Heart left ventricle (tissue), 16 donors: Measurements from ENCODE around the gene ELP1. TPM values are rescaled to one million over a fixed set of nuclear protein-coding genes. Genes with fewer than 3 reads are reported as not detected.

Experiments
- ATAC-seq, 4 donors: fragments of 200-7000 bp; cut with Tn5 transposase; one replicate each; pipeline ENCODE4 v1.9.1; 2020 to 2022; ENCODE audit warnings: moderate library complexity in 4 of 4, mild to moderate bottlenecking in 3 of 4, moderate number of reproducible peaks in 1 of 4
- DNase-seq, 5 donors: peaks; one replicate each; pipeline ENCODE4 v3.0.0-alpha.2; 2020
- H3K27ac ChIP-seq, 12 donors: fragments of 200-600 bp; sonication (generic) in 4 of 12; one replicate each; pipeline versions ENCODE4 v1.5.0 to v1.8.0; 2016 to 2022; ENCODE audit warnings: mild to moderate bottlenecking in 2 of 12
- H3K27me3 ChIP-seq, 9 donors: fragments of 200-600 bp; sonication (generic) in 2 of 9; one replicate each; pipeline versions ENCODE4 v1.5.1 to v1.8.0; 2016 to 2022; ENCODE audit warnings: mild to moderate bottlenecking in 3 of 9
- H3K36me3 ChIP-seq, 9 donors: fragments of 200-600 bp; sonication (generic) in 2 of 9; one replicate each; pipeline versions ENCODE4 v1.5.0 to v1.8.0; 2018 to 2022; ENCODE audit warnings: mild to moderate bottlenecking in 2 of 9
- H3K4me1 ChIP-seq, 12 donors: fragments of 200-600 bp; sonication (generic) in 4 of 12; one replicate each; pipeline versions ENCODE4 v1.5.0 to v1.8.0; 2016 to 2022; ENCODE audit warnings: mild to moderate bottlenecking in 3 of 12
- H3K4me3 ChIP-seq, 12 donors: fragments of 200-600 bp; sonication (generic) in 4 of 12; one replicate each; pipeline versions ENCODE4 v1.5.0 to v1.8.0; 2017 to 2022; ENCODE audit warnings: mild to moderate bottlenecking in 9 of 12, moderate library complexity in 4 of 12
- H3K9me3 ChIP-seq, 12 donors: fragments of 200-600 bp; sonication (generic) in 4 of 12; one replicate each; pipeline versions ENCODE4 v1.5.0 to v1.8.0; 2016 to 2022; ENCODE audit warnings: mild to moderate bottlenecking in 1 of 12
- CTCF ChIP-seq, 12 donors: fragments of 200-600 bp; sonication (generic) in 4 of 12; IDR thresholded peaks; one replicate each; pipeline versions ENCODE4 v1.5.0 to v1.8.0; 2018 to 2022; ENCODE audit warnings: antibody characterized with exemption in 12 of 12, mild to moderate bottlenecking in 5 of 12
- POLR2A ChIP-seq, 2 donors: fragments of 450-650 bp; IDR thresholded peaks; one replicate each; pipeline ENCODE4 v1.6.1; 2017; ENCODE audit warnings: antibody characterized with exemption in 2 of 2, mild to moderate bottlenecking in 2 of 2, moderate library complexity in 2 of 2
- WGBS, 4 donors: extraction: QIAGEN DNeasy Blood & Tissue Kit in 2 of 4; methylation state at CpG; one replicate each; pipeline versions ENCODE4 v1.1.5 to v1.1.7; 2013 to 2018; 5-methylcytosine and 5-hydroxymethylcytosine counted together
- intact Hi-C, 10 donors: fragments of 100-400 bp; cut with DNase I; formaldehyde crosslinking; loops; one replicate each; pipeline versions ENCODE4 v1.11.1 to v1.14.2; 2022
- polyA plus RNA-seq, 2 donors: library from polyadenylated mRNA; stranded (reverse); fragments of 200-250 nt; gene quantifications; one replicate each; pipeline ENCODE4 v1.2.3, GENCODE V29; 2013
- total RNA-seq, 9 donors: library from RNA; depleted of rRNA in 2 of 9; stranded (reverse); fragments of >200 nt in 2 of 9; fragmentation: NEBNext Ultra II Directional in 3 of 9; extraction: Animal tissue kit (Norgen Biotek cat#: 25700) in 3 of 9; gene quantifications; one replicate each; pipeline versions ENCODE4 v1.1.0 to v1.2.4, GENCODE V29; 2016 to 2023
- donor health status: ischemic (EF 13 %, LVEDD 7.1; RV severe dilation, severe dysfunction).
- donor health status: healthy with polysubstance abuse.
- donor health status: DM: no; HTN: yes; CAD: no.
- donor health status: DM: no; HTN: no; CAD: no.
- donor health status: ischemic (EF 25% LVEDD 6.9; RV normal size, moderate dysfunction).
- donor health status: ischemic (EF 25% LVEDD 5.7; RV mildly dilated, moderate dysfunction).
- donor health status: healthy.
- donor health status: DM: yes; HTN: yes; CAD: no.
- donor health status: ischemic (EF 35%, LVEDD 5.7; RV mildly dilated, moderate dysfunction).
- donor health status: nonischemic (EF 11% LVEDD 7.7; RV severe dilation, severe dysfunction).
- donor health status: DM: yes; HTN: yes; CAD: no.
- donor health status: PGD.
- donor health status: ischemic (EF 29% LVEDD 5.4; RV normal size, mild dysfunction).
- donor health status: nonischemic (EF 23%, LVEDD 6.1; RV moderate dilation, normal function).

ELP1 gene
- total and polyA plus RNA-seq, 11 donors = 7.8 to 32.0 (median 20.5) TPM

GRCh38 chr9:108835831-108836230, 98.1 kb downstream of the ELP1 start:
- no peak for ATAC-seq
- no peaks in the 10 kb centered on the region for H3K36me3 ChIP-seq
- H3K4me1 ChIP-seq = peaks cover 0 to 14% (median 4%) of the 10 kb centered on the region in 12 donors
- TF ChIP-seq CTCF (IDR thresholded peaks at IDR 0.05) = no peak
- TF ChIP-seq POLR2A (IDR thresholded peaks at IDR 0.05) = no peak
- H3K4me3 ChIP-seq = no peak overlapping the region
- WGBS, 4 donors = 84 to 94% (median 87%) methylated on average over 7 of the region's 7 CpGs
- no peak overlapping the region for H3K27ac ChIP-seq
- no peak for DNase-seq
- H3K27me3 ChIP-seq = no peaks in the 10 kb centered on the region
- intact Hi-C loops = no loop called here
- H3K9me3 ChIP-seq = peaks cover 0 to 3% (median 0%) of the 10 kb centered on the region in 12 donors

GRCh38 chr9:108834959-108835665, 98.8 kb downstream of the ELP1 start:
- H3K27me3 ChIP-seq = no peaks in the 10 kb centered on the region
- intact Hi-C loops = no loop called here
- no peaks in the 10 kb centered on the region for H3K36me3 ChIP-seq
- 48 to 82% (median 76%) methylated on average over 4 of the region's 4 CpGs for WGBS, 4 donors
- H3K4me1 ChIP-seq = peaks cover 0 to 14% (median 4%) of the 10 kb centered on the region in 12 donors
- H3K27ac ChIP-seq = no peak overlapping the region
- ATAC-seq (no peak), DNase-seq (no peak)
- H3K9me3 ChIP-seq = peaks cover 0 to 3% (median 0%) of the 10 kb centered on the region in 12 donors
- TF ChIP-seq CTCF (IDR thresholded peaks at IDR 0.05) = no peak
- no peak for TF ChIP-seq POLR2A (IDR thresholded peaks at IDR 0.05)
- no peak overlapping the region for H3K4me3 ChIP-seq

GRCh38 chr9:108832179-108832500, 101.8 kb downstream of the ELP1 start:
- Histone ChIP-seq H3K4me3 (no peak overlapping the region), H3K4me1 (peaks cover 0 to 14% (median 4%) of the 10 kb centered on the region in 12 donors), H3K9me3 (no peaks in the 10 kb centered on the region), H3K27me3 (no peaks in the 10 kb centered on the region), H3K36me3 (no peaks in the 10 kb centered on the region), H3K27ac (no peak overlapping the region)
- intact Hi-C loops = no loop called here
- no peak for DNase-seq
- ATAC-seq = no peak
- 95 to 99% (median 98%) methylated on average over 3 of the region's 3 CpGs for WGBS, 4 donors
- TF ChIP-seq POLR2A (IDR thresholded peaks at IDR 0.05) (no peak), CTCF (IDR thresholded peaks at IDR 0.05) (no peak)

GRCh38 chr9:108831496-108832178, 102.3 kb downstream of the ELP1 start:
- 72 to 88% (median 79%) methylated on average over 1 of the region's 1 CpG for WGBS, 4 donors

More at GRCh38 chr9:108831496-108832178, 102.3 kb downstream of the ELP1 start:
- intact Hi-C loops = no loop called here
- DNase-seq = no peak
- Histone ChIP-seq H3K27me3 (no peaks in the 10 kb centered on the region), H3K27ac (no peak overlapping the region), H3K4me1 (peaks cover 0 to 14% (median 4%) of the 10 kb centered on the region in 12 donors), H3K36me3 (no peaks in the 10 kb centered on the region), H3K4me3 (no peak overlapping the region), H3K9me3 (no peaks in the 10 kb centered on the region)
- TF ChIP-seq CTCF (IDR thresholded peaks at IDR 0.05) (no peak), POLR2A (IDR thresholded peaks at IDR 0.05) (no peak)
- no peak for ATAC-seq
